Naive thymus-derived CD4-positive, alpha-beta T cell (primary cell): ENCODE results near the gene PARN. TPM values are rescaled to one million over a fixed set of nuclear protein-coding genes. Genes with fewer than 3 reads are reported as not detected.
A peak's percentile ranks its signal among the peaks of the same experiment; 100 is the strongest.

Experiments
- ATAC-seq: fragments of 150-1000 bp; cut with Tn5 transposase; 2 replicates; pipeline ENCODE4 v1.10.0; 2021; ENCODE audit warnings: mild to moderate bottlenecking, moderate library complexity
- CTCF ChIA-PET: fragments of 350-600 bp; sonication (Branson Sonifier 250); formaldehyde crosslinking; loops from one replicate; lab custom pipeline; 2021; ENCODE audit warnings: antibody characterized with exemption; lab: Charles Lee
- POLR2A ChIA-PET: fragments of 350-600 bp; sonication (Branson Sonifier 250); formaldehyde crosslinking; loops from one replicate; lab custom pipeline; 2021; ENCODE audit warnings: antibody characterized with exemption, inconsistent platforms; lab: Charles Lee
- DNase-seq, 9 donors: peaks; one replicate each; pipeline versions ENCODE4 v3.0.0 to v3.0.0-alpha.2; 2020 to 2022; ENCODE audit warnings: mixed read lengths in 1 of 9
- H3K27ac ChIP-seq: one replicate; pipeline ENCODE4 v1.7.0; 2013; ENCODE audit warnings: mild to moderate bottlenecking, low read depth, low read length, moderate library complexity
- H3K27me3 ChIP-seq, 2 donors: one replicate each; pipeline ENCODE4 v1.7.0; 2013; ENCODE audit warnings: low read length in 2 of 2, mild to moderate bottlenecking in 2 of 2, moderate library complexity in 2 of 2; ENCODE audit not compliant: control insufficient read depth in 2 of 2, insufficient read depth in 2 of 2
- H3K36me3 ChIP-seq, 3 experiments: 1 replicate in 2 of 3; 2 replicates in 1 of 3; pipeline ENCODE4 v1.7.0; 2013; ENCODE audit warnings: low read length in 3 of 3, mild to moderate bottlenecking in 3 of 3, moderate library complexity in 1 of 3; ENCODE audit not compliant: insufficient read depth in 3 of 3, control insufficient read depth in 2 of 3
- H3K4me1 ChIP-seq, 2 donors: one replicate each; pipeline ENCODE4 v1.7.0; 2013; ENCODE audit warnings: low read length in 2 of 2, mild to moderate bottlenecking in 2 of 2, moderate library complexity in 1 of 2; ENCODE audit not compliant: control insufficient read depth in 2 of 2, insufficient read depth in 2 of 2
- H3K4me3 ChIP-seq: 2 replicates; pipeline ENCODE4 v1.7.0; 2013; ENCODE audit warnings: mild to moderate bottlenecking, low read length
- H3K9me3 ChIP-seq, 3 experiments: 1 replicate in 2 of 3; 2 replicates in 1 of 3; pipeline ENCODE4 v1.7.0; 2013; ENCODE audit warnings: low read length in 3 of 3; ENCODE audit not compliant: control insufficient read depth in 2 of 3
- H3K27ac Mint-ChIP-seq, 9 donors: one replicate each; pipeline ENCODE4 v1.8.0; 2020 to 2022; ENCODE audit warnings: mixed read lengths in 9 of 9, mild to moderate bottlenecking in 8 of 9, moderate library complexity in 5 of 9, inconsistent platforms in 2 of 9
- H3K27me3 Mint-ChIP-seq, 5 donors: one replicate each; pipeline ENCODE4 v1.8.0; 2021 to 2022; ENCODE audit warnings: mixed read lengths in 5 of 5, mild to moderate bottlenecking in 1 of 5
- H3K36me3 Mint-ChIP-seq, 5 donors: one replicate each; pipeline ENCODE4 v1.8.0; 2020 to 2022; ENCODE audit warnings: mixed read lengths in 5 of 5, mild to moderate bottlenecking in 3 of 5, inconsistent platforms in 1 of 5
- H3K4me1 Mint-ChIP-seq, 7 donors: one replicate each; pipeline ENCODE4 v1.8.0; 2020 to 2022; ENCODE audit warnings: mixed read lengths in 7 of 7, mild to moderate bottlenecking in 3 of 7, inconsistent platforms in 1 of 7
- H3K4me3 Mint-ChIP-seq, 10 donors: one replicate each; pipeline ENCODE4 v1.8.0; 2020 to 2022; ENCODE audit warnings: mild to moderate bottlenecking in 10 of 10, mixed read lengths in 10 of 10, moderate library complexity in 6 of 10, inconsistent platforms in 2 of 10
- H3K9me3 Mint-ChIP-seq, 11 donors: one replicate each; pipeline ENCODE4 v1.8.0; 2020 to 2022; ENCODE audit warnings: mixed read lengths in 11 of 11, mild to moderate bottlenecking in 4 of 11, inconsistent platforms in 1 of 11, moderate library complexity in 1 of 11
- intact Hi-C, 2 donors: fragments of 100-400 bp; cut with micrococcal nuclease; formaldehyde crosslinking; loops; one replicate each; pipeline ENCODE4 v1.15.1; 2023
- polyA plus RNA-seq, 2 donors: library from polyadenylated mRNA; unstranded; fragments of 300-500 nt; fragmentation: Illumina TruSeq; gene quantifications; one replicate each; pipeline ENCODE4 v1.2.3, GENCODE V29; 2021
- total RNA-seq, 6 experiments: library from RNA in 5 of 6; stranded (reverse) in 5 of 6; gene quantifications; 1 replicate in 5 of 6; 2 replicates in 1 of 6; pipeline ENCODE4 v1.2.3 and lab custom pipeline; 2021 to 2026

Gene PARN
- total and polyA plus RNA-seq, 7 experiments from 2014 or later = 41.6 to 51.4 (median 46.9) TPM

DNA sequence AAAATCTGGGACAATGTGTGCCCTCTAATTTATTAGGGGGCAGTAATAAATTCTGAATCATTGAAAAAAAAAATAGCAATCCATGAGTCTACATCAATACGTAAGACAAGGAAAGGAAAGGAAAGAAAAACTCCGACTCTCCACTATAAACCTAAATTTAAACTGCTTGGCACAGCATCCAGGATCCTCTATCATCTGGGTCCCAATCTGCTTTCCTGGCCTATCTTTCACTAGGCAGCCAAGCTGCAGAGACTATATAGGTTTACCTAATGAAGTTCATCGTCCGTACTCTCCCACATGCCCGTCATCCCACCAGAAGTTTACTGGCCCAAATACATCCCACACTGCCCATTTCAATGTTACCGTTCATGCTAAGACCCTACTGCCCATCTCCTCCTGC lies 179.2 kb downstream of the PARN start:
- Mint-ChIP-seq H3K9me3 (no peaks in the 10 kb centered on the region), H3K36me3 (peaks cover 0 to 13% (median 1%) of the 10 kb centered on the region in 5 donors), H3K4me3 (no peak overlapping the region), H3K27me3 (no peaks in the 10 kb centered on the region), H3K27ac (no peak overlapping the region), H3K4me1 (peaks cover 0 to 2% (median 0%) of the 10 kb centered on the region in 7 donors)
- ATAC-seq = no peak
- POLR2A ChIA-PET = no interaction called here
- Histone ChIP-seq H3K9me3 (no peaks in the 10 kb centered on the region), H3K36me3 (peaks cover 0 to 7% (median 0%) of the 10 kb centered on the region in 3 experiments), H3K27me3 (no peaks in the 10 kb centered on the region), H3K4me1 (no peaks in the 10 kb centered on the region), H3K27ac (no peak overlapping the region), H3K4me3 (no peak overlapping the region)
- intact Hi-C loops = loop anchor here (5.0 to 10.0 kb wide), 2 partner anchors 34 to 146 kb away; no protein-coding TSS in a partner anchor
- CTCF ChIA-PET = no interaction called here
- DNase-seq = no peak

DNA sequence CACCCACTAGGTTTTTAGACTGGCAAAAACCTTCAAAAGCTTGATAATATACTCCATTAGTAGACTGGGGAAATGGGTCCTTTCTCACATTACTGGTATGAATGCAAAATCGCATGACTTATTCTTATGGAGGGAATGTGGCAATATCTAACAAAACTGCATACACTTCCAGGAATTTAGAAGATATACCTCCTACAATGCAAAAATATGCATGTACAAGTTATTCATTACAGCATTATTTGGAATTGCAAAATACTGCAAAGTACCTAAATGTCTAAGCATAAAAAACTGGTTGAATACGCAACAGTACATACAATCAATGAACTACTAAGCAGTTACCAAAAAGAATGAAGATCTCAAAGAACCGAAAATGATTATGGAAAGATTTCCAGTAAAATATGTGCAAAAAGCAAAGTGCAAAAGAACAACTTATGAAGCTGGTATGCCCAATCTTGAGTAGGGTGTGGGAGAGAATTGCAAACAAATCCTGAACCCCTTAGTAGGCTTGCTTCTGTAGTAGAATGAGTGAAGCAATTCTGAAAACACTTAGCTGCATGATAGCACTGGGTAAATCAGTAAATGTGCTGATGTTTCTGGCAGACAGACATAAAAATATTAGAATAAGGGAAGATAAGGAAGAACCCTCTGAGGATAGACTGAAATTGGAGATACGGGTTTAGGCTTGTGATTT lies 180.1 kb downstream of the PARN start:
- H3K9me3 ChIP-seq = no peaks in the 10 kb centered on the region
- ChIA-PET CTCF (interaction anchor here (0.6 kb wide), 1 partner anchor 106 kb away, joined by 3 read pairs; no protein-coding TSS in a partner anchor), POLR2A (interaction anchor here (0.5 kb wide), 1 partner anchor 82 kb away, joined by 3 read pairs; no protein-coding TSS in a partner anchor)
- intact Hi-C loops = loop anchor here (5.0 to 10.0 kb wide), 2 partner anchors 33 to 145 kb away; no protein-coding TSS in a partner anchor
- ATAC-seq = no peak
- DNase-seq = no peak
- Mint-ChIP-seq H3K36me3 (peaks cover 0 to 19% (median 4%) of the 10 kb centered on the region in 5 donors), H3K27me3 (no peaks in the 10 kb centered on the region), H3K4me3 (no peak overlapping the region), H3K9me3 (no peaks in the 10 kb centered on the region), H3K4me1 (peaks cover 0 to 2% (median 0%) of the 10 kb centered on the region in 7 donors), H3K27ac (peak overlapping the region in 1 of 9 donors; percentile 1)
- no peaks in the 10 kb centered on the region for H3K4me1 ChIP-seq
- H3K27me3 ChIP-seq = no peaks in the 10 kb centered on the region
- H3K4me3 ChIP-seq = no peak overlapping the region
- peaks cover 0 to 16% (median 0%) of the 10 kb centered on the region in 3 experiments for H3K36me3 ChIP-seq
- no peak overlapping the region for H3K27ac ChIP-seq

DNA sequence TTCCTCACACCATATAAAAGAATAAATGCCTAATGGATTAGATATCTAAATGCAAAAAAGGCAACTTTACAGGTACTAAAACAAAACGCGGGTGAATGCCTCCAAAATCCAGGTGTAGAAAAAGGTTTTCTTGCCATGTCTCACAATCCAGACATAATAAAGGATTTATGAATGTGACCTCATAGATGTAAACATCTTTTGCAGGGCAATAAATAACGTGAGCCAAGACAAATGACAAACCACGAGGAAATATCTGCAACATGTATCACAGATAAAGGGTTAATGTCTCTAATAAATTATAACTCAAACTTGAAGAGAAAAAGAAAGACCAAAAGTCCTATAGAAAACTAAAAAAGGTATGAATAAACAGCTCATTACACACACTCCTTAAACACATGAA lies 180.7 kb downstream of the PARN start:
- peak overlapping the region in 1 of 9 donors; percentile 1 for H3K27ac Mint-ChIP-seq
- DNase-seq = no peak
- H3K4me3 Mint-ChIP-seq = no peak overlapping the region
- ATAC-seq = no peak
- H3K4me1 Mint-ChIP-seq = peaks cover 0 to 2% (median 0%) of the 10 kb centered on the region in 7 donors
- Histone ChIP-seq H3K27ac (no peak overlapping the region), H3K4me1 (no peaks in the 10 kb centered on the region), H3K4me3 (no peak overlapping the region), H3K9me3 (no peaks in the 10 kb centered on the region), H3K27me3 (no peaks in the 10 kb centered on the region), H3K36me3 (peaks cover 0 to 17% (median 0%) of the 10 kb centered on the region in 3 experiments)
- no peaks in the 10 kb centered on the region for H3K27me3 Mint-ChIP-seq
- POLR2A ChIA-PET = no interaction called here
- intact Hi-C loops = no loop called here
- CTCF ChIA-PET = no interaction called here
- H3K9me3 Mint-ChIP-seq = no peaks in the 10 kb centered on the region
- H3K36me3 Mint-ChIP-seq = peaks cover 0 to 16% (median 4%) of the 10 kb centered on the region in 5 donors

DNA sequence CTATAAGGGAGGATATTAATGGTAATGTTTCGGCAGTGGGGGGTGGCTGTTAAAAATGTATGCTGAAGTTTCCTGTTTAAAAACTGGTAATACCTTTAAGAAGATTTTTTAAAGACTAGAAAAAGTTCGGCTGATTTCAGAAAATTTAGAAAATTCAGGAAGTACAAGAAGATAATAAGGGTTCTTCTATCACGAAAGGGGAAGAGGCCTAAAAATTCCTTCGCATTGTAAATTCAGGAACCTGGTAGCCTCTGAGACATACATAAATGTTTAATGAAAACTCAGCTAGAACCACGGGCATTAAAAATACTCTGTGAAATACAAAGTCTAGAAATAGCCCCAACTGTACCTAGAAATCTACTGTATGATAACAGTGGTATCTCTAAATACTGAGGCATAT lies 181.2 kb downstream of the PARN start:
- DNase-seq = no peak
- Mint-ChIP-seq H3K4me1 (peaks cover 0 to 2% (median 0%) of the 10 kb centered on the region in 7 donors), H3K27me3 (no peaks in the 10 kb centered on the region), H3K4me3 (no peak overlapping the region), H3K9me3 (no peaks in the 10 kb centered on the region), H3K36me3 (peaks cover 0 to 16% (median 4%) of the 10 kb centered on the region in 5 donors), H3K27ac (peak overlapping the region in 1 of 9 donors; percentile 29)
- ChIA-PET POLR2A (no interaction called here), CTCF (no interaction called here)
- Histone ChIP-seq H3K27me3 (no peaks in the 10 kb centered on the region), H3K27ac (no peak overlapping the region), H3K4me3 (no peak overlapping the region), H3K9me3 (no peaks in the 10 kb centered on the region), H3K36me3 (peaks cover 0 to 17% (median 0%) of the 10 kb centered on the region in 3 experiments), H3K4me1 (no peaks in the 10 kb centered on the region)
- ATAC-seq = no peak
- intact Hi-C loops = no loop called here

DNA sequence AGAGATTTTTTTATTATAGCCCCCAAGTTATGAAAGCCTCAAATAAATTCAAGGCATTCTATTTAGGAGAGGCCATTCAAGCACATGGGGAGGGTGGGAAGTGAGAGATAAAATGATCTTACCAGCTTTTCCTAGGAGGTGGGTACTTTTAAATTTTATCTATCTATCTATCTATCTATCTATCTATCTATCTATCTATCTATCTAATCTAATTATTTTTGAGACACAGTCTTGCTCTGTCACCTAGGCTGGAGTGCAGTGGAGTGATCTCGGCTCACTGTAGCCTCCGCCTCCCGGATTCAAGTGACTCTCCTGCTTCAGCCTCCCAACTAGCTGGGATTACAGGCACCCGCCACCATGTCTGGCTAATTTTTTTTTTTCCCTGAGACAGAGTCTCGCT lies 182.3 kb downstream of the PARN start:
- Histone ChIP-seq H3K27ac (no peak overlapping the region), H3K36me3 (peaks cover 0 to 17% (median 0%) of the 10 kb centered on the region in 3 experiments), H3K9me3 (no peaks in the 10 kb centered on the region), H3K4me1 (no peaks in the 10 kb centered on the region), H3K4me3 (no peak overlapping the region), H3K27me3 (no peaks in the 10 kb centered on the region)
- H3K36me3 Mint-ChIP-seq = peaks cover 0 to 16% (median 4%) of the 10 kb centered on the region in 5 donors
- no peak overlapping the region for H3K27ac Mint-ChIP-seq
- intact Hi-C loops = no loop called here
- H3K9me3 Mint-ChIP-seq = no peaks in the 10 kb centered on the region
- no peak overlapping the region for H3K4me3 Mint-ChIP-seq
- DNase-seq = no peak
- ATAC-seq = no peak
- CTCF ChIA-PET = interaction anchor here (0.6 kb wide), 1 partner anchor 252 kb away, joined by 3 read pairs; no protein-coding TSS in a partner anchor
- no peaks in the 10 kb centered on the region for H3K27me3 Mint-ChIP-seq
- POLR2A ChIA-PET = no interaction called here
- peaks cover 0 to 2% (median 0%) of the 10 kb centered on the region in 7 donors for H3K4me1 Mint-ChIP-seq

DNA sequence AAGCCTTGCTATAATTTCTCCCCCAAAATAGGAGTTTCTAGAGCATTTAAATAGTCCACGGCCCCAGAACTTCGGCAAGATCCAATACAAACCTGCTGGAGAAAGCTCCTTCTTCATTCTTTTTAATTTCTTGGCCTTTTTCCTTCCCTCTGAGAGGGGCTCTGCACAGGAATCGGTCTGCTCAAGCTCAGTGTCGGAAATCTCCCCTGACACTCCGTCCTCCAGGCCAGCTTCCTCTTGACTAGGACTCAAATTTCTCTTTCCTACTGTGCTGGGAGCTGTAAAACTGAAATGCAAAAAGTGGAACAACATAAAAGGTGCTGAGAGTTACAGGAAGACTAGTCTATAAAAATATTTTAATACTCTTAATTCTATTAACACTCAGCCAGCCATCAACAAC lies 183.3 kb downstream of the PARN start:
- Mint-ChIP-seq H3K27me3 (no peaks in the 10 kb centered on the region), H3K9me3 (no peaks in the 10 kb centered on the region), H3K4me3 (no peak overlapping the region), H3K36me3 (peaks cover 0 to 16% (median 4%) of the 10 kb centered on the region in 5 donors), H3K27ac (peak overlapping the region in 1 of 9 donors; percentile 51), H3K4me1 (peaks cover 0 to 2% (median 0%) of the 10 kb centered on the region in 7 donors)
- POLR2A ChIA-PET = no interaction called here
- H3K36me3 ChIP-seq = peaks cover 0 to 17% (median 0%) of the 10 kb centered on the region in 3 experiments
- intact Hi-C loops = no loop called here
- no peaks in the 10 kb centered on the region for H3K27me3 ChIP-seq
- H3K4me1 ChIP-seq = no peaks in the 10 kb centered on the region
- H3K4me3 ChIP-seq = no peak overlapping the region
- no peaks in the 10 kb centered on the region for H3K9me3 ChIP-seq
- CTCF ChIA-PET = no interaction called here
- DNase-seq (no peak), ATAC-seq (no peak)
- H3K27ac ChIP-seq = no peak overlapping the region
